Measurements from ENCODE around the gene DRAM2. TPM values are rescaled to one million over a fixed set of nuclear protein-coding genes. Genes with fewer than 3 reads are reported as not detected.
A peak's percentile ranks its signal among the peaks of the same experiment; 100 is the strongest.

Gene DRAM2
- total and polyA plus RNA-seq, 10 donors: 64.0 to 188 (median 97.8) TPM

DNA sequence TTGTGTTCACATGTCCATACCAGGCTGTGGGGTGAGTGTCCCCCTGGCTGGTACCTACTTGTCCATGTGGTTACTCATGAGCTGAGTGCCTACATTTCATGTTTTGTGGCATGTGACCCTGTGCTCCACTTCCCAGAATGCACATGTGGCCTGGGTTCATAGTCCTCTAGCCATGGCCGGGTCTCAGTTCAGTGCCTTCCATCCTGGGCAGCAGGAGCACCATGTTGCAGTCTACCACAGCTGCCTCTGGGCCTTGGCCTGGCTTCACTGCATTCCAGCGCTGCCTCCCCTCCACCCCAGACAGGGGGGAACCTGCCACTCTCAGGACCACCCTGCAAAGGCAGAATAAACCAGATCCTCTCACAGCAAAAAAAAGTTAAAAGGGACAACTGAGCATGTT, 5.6 kb upstream of the DRAM2 start:
- no peak for DNase-seq
- peak overlapping the region in 2 of 8 donors; percentile 11 to 28 for H3K27ac ChIP-seq
- H3K4me3 ChIP-seq: no peak overlapping the region
- no peaks in the 10 kb centered on the region for H3K9me3 ChIP-seq
- 84 to 100% (median 88%) methylated on average over 2 of the region's 2 CpGs for WGBS, 5 donors
- H3K36me3 ChIP-seq: peaks cover 0 to 49% (median 26%) of the 10 kb centered on the region in 6 donors
- peaks cover 35 to 100% (median 95%) of the 10 kb centered on the region in 6 donors for H3K4me1 ChIP-seq
- H3K27me3 ChIP-seq (replicated peaks in 1 of 7): no peaks in the 10 kb centered on the region
- intact Hi-C loops (cut with DNase I; ENCODE audit: low total_unique reads): loop anchor here (10.0 kb wide), 1 partner anchor 49 kb away; no protein-coding TSS in a partner anchor
- TF ChIP-seq POLR2AphosphoS5 (IDR thresholded peaks at IDR 0.05): no peak
- no peak for TF ChIP-seq POLR2A (IDR thresholded peaks at IDR 0.05)
- TF ChIP-seq, protein P1, sequence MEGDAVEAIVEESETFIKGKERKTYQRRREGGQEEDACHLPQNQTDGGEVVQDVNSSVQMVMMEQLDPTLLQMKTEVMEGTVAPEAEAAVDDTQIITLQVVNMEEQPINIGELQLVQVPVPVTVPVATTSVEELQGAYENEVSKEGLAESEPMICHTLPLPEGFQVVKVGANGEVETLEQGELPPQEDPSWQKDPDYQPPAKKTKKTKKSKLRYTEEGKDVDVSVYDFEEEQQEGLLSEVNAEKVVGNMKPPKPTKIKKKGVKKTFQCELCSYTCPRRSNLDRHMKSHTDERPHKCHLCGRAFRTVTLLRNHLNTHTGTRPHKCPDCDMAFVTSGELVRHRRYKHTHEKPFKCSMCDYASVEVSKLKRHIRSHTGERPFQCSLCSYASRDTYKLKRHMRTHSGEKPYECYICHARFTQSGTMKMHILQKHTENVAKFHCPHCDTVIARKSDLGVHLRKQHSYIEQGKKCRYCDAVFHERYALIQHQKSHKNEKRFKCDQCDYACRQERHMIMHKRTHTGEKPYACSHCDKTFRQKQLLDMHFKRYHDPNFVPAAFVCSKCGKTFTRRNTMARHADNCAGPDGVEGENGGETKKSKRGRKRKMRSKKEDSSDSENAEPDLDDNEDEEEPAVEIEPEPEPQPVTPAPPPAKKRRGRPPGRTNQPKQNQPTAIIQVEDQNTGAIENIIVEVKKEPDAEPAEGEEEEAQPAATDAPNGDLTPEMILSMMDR (IDR thresholded peaks at IDR 0.05 in 8 of 11, conservative IDR thresholded peaks at IDR 0.05 in 3 of 11): no peak

DNA sequence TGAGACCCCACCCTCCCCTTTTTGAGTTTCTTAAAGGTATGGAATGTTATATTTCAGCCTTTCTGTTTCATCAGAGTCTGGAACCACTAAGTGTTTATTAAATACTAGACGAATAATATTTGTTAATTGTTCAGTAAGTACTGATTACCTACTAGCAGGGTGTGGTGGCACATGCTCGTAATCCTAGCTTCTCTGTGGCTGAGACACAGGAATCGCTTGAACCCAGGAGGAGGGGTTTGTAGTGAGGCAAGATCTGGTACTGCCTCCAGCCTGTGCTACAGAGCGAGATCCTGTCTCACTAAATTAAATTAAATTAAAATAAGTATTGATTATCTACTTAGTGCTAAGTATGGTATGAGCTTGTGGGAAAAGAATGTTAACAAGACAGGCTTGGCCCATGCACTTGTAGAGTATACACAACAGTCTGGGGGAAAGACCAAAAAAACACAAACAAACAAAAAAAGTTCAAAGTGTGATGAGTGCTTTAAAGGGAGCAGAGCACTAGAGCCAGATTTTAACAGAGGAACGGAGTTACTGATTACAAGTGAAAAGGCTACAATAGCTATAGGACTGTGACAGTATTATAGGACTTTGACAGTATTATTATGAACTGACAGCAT, 2.6 kb upstream of the DRAM2 start:
- Histone ChIP-seq H3K4me3 (peak overlapping the region in 5 of 8 donors; percentile 75 to 94 (median 84)), H3K4me1 (peaks cover 29 to 89% (median 82%) of the 10 kb centered on the region in 6 donors), H3K36me3 (peaks cover 0 to 29% (median 11%) of the 10 kb centered on the region in 6 donors), H3K9me3 (no peaks in the 10 kb centered on the region), H3K27ac (peak overlapping the region in 6 of 8 donors; percentile 39 to 99 (median 96)), H3K27me3 (replicated peaks in 1 of 7) (no peaks in the 10 kb centered on the region)
- 51 to 75% (median 62%) methylated on average over 5 of the region's 5 CpGs for WGBS, 5 donors
- TF ChIP-seq, protein P1 (IDR thresholded peaks at IDR 0.05 in 8 of 11, conservative IDR thresholded peaks at IDR 0.05 in 3 of 11): no peak
- no peak for DNase-seq
- intact Hi-C loops (cut with DNase I; ENCODE audit: low total_unique reads): loop anchor here (10.0 kb wide), 1 partner anchor 52 kb away; no protein-coding TSS in a partner anchor

DNA sequence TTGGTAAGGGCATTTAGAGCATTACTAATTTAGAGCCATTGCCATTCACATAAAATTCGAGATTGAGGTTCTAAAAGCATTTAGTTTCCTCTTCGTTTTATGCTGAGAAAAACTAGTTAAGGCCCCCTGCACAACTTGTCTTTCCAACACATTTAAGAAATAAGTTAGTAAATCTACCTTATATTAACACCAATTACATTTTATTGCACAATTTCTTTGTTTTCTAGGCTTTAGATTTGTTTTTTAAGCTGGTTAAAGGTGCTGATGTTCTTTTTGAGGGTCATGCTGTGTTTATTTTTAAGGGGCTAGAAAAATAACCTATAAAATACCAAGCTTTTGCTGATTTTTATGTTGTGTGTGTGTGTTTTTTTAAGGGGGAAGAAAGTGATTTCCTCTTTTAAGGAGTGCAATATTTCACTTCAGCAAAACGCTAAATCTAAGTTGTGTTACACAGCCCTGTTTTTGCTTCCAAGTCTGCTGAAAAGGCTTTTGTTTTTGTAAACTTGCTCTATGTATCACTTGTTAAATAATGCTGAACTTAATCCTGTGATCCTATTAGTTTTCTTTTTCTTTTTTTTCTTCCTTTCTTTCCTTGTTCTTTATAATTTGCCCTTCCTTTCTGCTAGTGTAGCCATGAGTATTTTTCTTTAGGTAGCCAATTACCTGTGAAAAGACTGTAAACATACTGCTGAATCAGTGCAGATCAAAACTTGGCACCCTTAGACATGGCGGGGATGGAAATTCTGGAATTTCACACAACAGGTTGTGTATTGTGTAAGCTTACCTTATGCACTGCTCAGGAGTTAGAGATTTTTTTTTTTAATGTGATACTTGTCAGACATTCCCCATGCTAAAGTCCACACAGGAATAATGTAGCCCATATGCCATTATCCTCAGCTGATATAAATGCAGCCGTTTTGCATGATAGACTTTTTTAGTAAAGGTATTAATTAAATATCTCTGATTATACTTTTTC, 1.6 kb upstream of the DRAM2 start:
- peak overlapping the region; percentile 75 to 94 (median 85) for H3K4me3 ChIP-seq

More for the DNA sequence above, 1.6 kb upstream of the DRAM2 start:
- DNase-seq: no peak
- intact Hi-C loops (cut with DNase I; ENCODE audit: low total_unique reads): loop anchor here (10.0 kb wide), 1 partner anchor 53 kb away; no protein-coding TSS in a partner anchor
- TF ChIP-seq, protein P1 (IDR thresholded peaks at IDR 0.05 in 8 of 11, conservative IDR thresholded peaks at IDR 0.05 in 3 of 11): no peak
- TF ChIP-seq POLR2A (IDR thresholded peaks at IDR 0.05): no peak
- TF ChIP-seq POLR2AphosphoS5 (IDR thresholded peaks at IDR 0.05): no peak
- peak overlapping the region; percentile 82 to 99 (median 96) for H3K27ac ChIP-seq
- H3K4me1 ChIP-seq: peaks cover 29 to 89% (median 81%) of the 10 kb centered on the region in 6 donors
- no peaks in the 10 kb centered on the region for H3K27me3 ChIP-seq (replicated peaks in 1 of 7)
- H3K9me3 ChIP-seq: no peaks in the 10 kb centered on the region
- 26 to 34% (median 32%) methylated on average over 5 of the region's 5 CpGs for WGBS, 5 donors
- H3K36me3 ChIP-seq: peaks cover 0 to 35% (median 16%) of the 10 kb centered on the region in 6 donors

All from spleen (tissue), 11 donors.